ENCODE data around the gene RYR2.

RYR2 gene

DNA sequence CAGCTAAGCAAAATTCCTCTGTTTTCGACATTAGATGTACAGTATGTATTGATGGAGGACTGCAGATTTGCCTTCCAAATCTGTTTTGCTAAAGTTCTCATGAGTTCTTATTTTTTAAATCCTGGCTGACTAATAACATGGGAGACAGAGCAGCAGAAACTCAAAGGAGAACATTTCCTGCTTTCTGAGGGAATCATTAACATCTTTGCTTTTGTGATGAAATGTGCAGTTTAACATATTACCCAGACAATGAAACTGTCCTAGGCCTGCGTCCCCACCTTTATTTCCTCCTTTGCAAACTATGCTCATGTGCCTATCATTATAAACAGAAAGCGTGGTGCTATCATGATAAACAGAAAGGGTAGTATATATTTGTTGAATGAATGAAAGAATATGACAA, 698.9 kb downstream of the RYR2 start:
- DNase-seq (ENCODE audit: low spot score): no peak

DNA sequence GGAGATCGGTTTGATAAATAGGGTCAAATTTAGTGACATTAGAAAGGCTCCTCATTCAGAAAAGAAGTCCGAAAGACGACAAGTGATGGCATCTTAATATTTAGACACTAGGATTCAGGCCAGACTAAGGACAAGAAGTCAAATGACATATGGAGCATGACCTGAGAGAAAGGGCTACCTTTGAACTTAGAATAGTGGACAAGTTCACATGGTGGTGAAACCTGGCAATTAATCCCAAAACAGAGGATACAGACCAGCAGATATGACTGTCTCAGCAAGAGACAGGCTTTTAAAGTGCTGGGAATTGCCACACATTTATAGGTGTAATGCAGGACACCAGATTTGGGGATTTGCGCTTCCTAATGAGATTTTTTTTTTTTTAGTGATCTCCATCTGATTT, 703.6 kb downstream of the RYR2 start:
- no peak for DNase-seq (ENCODE audit: low spot score)

DNA sequence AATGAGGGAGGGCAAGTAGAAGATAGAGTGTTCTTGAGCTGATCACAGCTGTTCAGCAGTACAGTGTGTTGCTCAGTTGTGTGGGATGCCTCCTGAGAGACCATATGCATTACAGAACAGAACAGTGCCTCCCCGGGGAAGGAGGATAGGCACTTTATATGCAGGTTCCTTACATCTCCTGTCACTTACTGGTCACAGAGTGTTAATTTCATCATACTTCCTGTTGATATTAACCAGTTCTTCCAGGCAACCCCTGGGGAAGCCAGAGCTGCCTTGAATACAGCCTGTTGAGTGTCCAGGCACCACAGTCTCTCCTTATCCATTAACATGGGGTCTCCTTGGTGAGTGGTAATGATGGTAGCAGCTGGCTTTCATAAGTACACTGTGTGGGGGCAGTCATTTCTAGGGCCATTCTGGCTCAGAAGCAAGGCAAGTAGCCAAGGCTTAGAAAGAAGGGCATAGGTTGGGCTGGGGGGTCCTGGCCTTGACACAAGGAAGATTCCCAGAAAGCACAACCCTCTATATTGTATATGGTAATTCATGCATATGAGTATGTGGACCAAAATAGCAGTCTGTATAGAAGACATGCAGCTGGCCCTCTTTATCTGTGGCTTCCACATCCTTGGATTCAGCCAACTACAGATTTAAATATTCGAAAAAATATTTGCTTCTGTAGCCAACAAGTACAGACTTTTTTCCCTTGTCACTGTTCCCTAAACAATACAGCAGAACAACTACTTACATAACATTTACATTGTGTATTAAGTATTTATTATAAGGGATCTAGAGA, 706.4 kb downstream of the RYR2 start:
- no peak for DNase-seq (ENCODE audit: low spot score)

DNA sequence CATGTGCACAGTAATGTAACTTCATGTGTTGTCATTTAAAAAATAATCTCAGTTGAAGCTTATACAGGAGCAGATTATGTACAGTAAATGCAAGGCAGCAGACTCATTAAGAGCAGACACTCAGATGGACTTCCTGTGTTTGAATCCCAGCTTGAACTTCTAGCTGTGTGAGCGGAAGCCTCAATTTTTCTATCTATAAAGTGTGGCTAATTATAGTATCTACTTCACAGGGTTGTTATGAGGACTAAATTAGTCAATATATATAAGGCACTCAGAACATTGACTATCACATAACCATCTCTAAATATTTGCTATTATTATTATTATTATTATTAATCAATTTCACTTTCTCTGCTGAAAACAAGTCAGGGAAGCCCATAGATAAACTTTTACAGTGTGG, 707.1 kb downstream of the RYR2 start:
- DNase-seq (ENCODE audit: low spot score): no peak

DNA sequence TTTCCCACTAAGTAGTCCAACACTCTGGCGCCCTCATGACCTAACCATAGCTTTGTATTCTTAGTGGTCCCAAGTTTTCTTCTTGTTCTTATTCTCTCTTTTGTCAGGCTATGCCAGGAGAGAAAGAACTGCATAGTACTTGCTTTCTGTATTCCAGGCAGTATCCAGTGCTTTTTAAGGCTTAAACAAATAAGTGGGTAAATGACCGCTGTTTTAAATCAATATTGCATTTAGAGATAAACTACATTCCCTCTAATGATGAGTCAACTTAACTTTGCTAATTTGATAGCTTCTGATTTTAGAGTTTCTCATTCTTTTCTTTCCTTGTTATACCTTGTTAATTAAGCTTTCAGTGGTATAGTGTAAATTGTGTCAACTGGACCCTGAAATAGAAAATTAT, 709.1 kb downstream of the RYR2 start:
- no peak for DNase-seq (ENCODE audit: low spot score)

DNA sequence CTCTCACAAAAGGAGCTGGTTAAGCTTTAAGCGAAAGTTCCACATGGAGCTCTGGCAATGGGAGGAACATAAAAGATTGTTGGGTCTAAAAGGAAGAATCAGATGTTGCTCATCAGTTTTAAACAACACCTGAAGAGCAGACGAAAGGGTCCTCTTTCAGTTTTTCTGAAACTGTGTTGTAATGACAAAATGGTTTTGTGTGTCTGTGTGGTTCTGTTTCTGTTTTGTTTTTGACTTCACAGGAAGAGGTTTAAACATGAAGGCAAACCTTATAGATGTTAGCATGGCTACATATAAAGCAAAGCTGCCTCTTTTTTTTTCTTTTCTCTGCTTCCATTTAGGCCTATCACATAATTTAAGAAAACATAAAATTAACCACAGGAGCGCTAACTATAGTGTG, 712.6 kb downstream of the RYR2 start:
- no peak for DNase-seq (ENCODE audit: low spot score)

GRCh38 chr1:237756304-237756967, 714.5 kb downstream of the RYR2 start:
- no peak for DNase-seq (ENCODE audit: low spot score)

- DNase-seq (ENCODE audit: low spot score): no peak
Measured at GRCh38 chr1:237759377-237759776, 717.4 kb downstream of the RYR2 start.

DNA sequence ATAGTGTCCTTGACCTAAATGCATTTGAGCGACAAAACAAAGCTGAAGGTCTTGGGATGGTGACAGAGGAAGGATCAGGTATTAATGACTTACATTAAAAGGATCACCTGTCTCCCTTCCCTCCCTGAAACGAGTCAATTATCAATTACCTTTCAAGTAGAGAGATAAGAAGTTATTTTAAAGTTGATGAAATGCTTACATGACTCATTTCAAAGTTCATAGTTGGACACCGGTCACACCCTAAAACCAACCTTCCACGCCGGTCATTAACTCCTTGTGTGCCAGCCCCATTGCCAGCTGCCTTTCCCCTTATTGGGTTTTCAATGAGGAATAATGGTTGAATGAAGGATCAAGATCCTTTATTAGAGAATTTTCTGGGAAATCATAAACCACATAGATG, 719.0 kb downstream of the RYR2 start:
- DNase-seq (ENCODE audit: low spot score): no peak

DNA sequence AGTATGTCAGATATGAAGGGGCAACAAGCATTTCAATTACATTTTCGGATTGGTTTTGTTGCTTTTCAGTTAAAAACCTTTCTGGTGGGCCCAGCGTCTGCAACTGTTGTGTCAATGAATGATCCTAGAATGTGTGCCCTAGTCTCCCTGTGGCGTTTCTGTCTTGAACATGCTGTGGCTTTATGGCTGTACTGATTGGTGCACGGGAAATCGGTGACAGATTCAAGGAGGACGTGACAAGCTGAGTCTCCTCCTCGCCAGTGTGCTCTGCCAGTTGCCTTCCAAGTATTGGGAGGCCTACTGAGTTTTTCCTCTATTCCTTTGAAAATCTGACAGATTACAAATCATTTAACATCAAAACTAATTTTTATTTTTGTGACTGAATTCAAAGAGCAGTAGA, 721.2 kb downstream of the RYR2 start:
- no peak for DNase-seq (ENCODE audit: low spot score)

DNA sequence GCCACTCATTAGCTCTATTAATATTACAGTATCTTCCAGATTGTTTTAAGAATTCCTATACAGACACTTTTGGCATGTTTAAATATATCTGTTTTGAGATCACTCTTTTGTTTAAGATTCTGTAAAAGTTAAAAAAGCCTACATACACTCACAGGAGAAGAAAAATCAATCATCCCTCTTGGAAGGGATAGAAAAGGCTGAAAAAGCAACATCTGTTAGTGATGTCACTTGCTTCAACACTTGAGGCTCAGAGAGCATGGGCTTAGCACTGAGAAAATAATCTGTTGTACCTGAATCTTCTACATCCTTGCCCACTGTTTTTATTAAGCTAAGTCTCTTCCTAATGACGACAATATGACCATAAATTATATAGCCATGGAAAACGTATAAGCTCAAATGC, 721.8 kb downstream of the RYR2 start:
- DNase-seq (ENCODE audit: low spot score): no peak

DNA sequence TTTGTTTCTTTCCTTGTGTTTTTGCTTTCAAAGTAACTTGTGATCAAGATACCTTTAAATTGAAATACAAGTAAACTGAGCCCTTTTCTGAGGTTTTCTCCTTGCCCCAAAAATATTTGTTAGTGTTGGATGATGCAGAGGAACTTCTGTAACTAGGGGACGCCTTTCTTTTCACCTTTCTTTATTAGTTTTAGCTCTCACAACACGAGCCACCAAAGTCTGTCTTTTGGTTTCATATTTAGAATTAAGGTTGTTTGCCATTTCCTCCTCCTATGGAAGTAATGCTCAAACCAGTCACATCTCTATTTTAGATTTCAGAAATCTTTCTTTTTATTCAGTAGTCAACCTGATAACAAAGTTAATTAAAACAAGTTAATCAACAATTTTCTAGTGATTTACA, 727.9 kb downstream of the RYR2 start:
- DNase-seq (ENCODE audit: low spot score): no peak

GRCh38 chr1:237772009-237772408, 730.0 kb downstream of the RYR2 start:
- no peak for DNase-seq (ENCODE audit: low spot score)

DNA sequence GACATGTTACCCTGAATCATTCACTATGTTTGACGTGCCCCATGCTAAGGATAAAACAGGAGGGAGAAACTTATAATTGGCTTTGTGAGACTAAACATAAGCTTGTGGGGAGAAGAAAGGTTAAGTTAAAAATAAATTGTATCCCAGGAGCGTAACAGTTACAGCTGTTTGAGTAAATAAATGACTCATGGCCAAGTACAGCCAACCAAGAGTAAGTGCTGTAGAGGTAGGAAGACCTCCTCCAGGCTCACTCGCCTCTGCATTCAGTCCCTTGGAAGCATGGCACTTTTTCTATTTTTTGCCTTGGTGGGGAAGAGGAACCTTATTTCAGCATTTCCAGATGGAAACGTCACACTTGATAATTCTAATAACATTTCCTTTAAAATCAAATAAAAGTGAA, 732.3 kb downstream of the RYR2 start:
- no peak for DNase-seq (ENCODE audit: low spot score)

DNA sequence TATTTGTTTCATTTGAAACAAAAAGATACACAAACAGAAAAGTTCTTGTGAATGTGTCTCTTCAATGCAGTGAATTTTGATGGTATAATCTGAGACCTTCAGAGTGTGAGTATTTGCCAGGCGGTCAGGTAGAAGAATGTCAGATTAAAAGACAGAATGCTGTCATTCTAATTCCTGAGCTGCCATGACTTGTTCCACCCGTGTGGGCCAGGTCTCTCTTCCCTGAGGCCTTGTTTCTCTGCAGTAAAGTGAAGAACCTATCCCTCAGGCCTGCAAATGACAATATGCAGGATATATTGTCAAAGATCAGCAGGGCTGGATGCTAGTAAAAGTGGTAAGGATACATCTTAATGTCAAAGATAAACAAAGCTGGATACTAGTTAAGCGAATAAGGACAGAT, 737.4 kb downstream of the RYR2 start:
- DNase-seq (ENCODE audit: low spot score): no peak

DNA sequence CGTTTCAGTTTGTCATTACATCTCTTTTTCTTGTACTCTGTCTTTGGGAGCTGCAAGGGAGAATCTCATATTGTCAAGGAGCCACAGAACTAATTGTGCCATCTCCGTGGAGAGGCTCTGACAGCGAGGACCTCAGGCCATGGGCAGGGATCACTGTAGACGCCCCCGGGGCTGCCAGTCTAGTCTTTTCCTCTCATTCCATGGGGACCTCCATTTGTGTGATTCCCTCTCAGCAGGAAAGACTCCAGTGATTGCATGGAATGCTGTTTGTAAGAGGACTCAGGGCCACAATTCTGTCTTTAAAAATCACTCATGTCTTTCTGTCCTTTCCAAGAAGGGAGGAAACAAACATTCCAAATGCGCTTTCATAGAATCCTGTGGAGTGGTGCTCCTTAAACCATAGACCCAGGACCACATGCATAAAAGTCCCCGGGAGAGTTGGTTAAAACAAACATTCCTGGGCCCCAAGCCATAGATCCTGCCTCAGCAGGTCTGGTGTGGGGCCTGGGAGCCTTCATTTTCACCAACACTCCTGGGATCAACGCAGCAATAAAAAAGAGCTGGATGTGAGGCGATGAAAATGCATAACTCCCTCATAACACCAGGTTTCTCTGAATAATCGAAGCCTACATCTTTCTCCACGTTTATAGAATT, 744.2 kb downstream of the RYR2 start:
- no peak for DNase-seq (ENCODE audit: low spot score)

GRCh38 chr1:237788069-237788468, 746.1 kb downstream of the RYR2 start:
- DNase-seq (ENCODE audit: low spot score): no peak

GRCh38 chr1:237789619-237790018, 747.6 kb downstream of the RYR2 start:
- DNase-seq (ENCODE audit: low spot score): no peak

GRCh38 chr1:237791592-237791991, 749.6 kb downstream of the RYR2 start:
- no peak for DNase-seq (ENCODE audit: low spot score)

GRCh38 chr1:237792149-237792548, 750.2 kb downstream of the RYR2 start:
- no peak for DNase-seq (ENCODE audit: low spot score)

DNA sequence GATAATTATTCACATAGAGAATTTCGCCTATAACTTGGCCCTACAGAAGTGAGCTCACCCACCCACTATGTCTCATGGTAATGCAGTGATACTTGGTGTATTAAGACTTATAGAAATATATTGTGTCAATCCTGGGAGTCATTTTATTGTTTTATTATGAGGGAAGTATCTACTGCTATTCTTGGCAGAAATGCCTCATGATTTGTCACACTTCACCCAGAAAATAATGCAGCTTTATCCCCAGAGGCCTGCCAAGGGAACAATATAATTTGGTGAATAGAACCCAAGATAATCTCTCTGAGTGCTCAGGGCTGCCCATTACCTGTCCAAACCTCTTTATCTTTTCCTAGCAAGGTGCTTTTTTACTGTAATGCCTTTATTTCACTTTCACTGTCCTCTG, 750.7 kb downstream of the RYR2 start:
- no peak for DNase-seq (ENCODE audit: low spot score)

GRCh38 chr1:237794071-237794470, 752.1 kb downstream of the RYR2 start:
- DNase-seq (ENCODE audit: low spot score): no peak

GRCh38 chr1:237795558-237795957, 753.6 kb downstream of the RYR2 start:
- no peak for DNase-seq (ENCODE audit: low spot score)
